Measurements from ENCODE around the gene HNF1A. TPM values are rescaled to one million over a fixed set of nuclear protein-coding genes. Genes with fewer than 3 reads are reported as not detected.
"Not testable (repeated sequence)": the region's sequence is repeated elsewhere in the genome, so short reads cannot be mapped to it uniquely, and the experiment has no call there.

Gene HNF1A, protein sequence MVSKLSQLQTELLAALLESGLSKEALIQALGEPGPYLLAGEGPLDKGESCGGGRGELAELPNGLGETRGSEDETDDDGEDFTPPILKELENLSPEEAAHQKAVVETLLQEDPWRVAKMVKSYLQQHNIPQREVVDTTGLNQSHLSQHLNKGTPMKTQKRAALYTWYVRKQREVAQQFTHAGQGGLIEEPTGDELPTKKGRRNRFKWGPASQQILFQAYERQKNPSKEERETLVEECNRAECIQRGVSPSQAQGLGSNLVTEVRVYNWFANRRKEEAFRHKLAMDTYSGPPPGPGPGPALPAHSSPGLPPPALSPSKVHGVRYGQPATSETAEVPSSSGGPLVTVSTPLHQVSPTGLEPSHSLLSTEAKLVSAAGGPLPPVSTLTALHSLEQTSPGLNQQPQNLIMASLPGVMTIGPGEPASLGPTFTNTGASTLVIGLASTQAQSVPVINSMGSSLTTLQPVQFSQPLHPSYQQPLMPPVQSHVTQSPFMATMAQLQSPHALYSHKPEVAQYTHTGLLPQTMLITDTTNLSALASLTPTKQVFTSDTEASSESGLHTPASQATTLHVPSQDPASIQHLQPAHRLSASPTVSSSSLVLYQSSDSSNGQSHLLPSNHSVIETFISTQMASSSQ
- total RNA-seq (2014; rRNA removed; shearing (Covaris generic)) = not detected in 2 replicates
- 0.03 TPM in 1 of 2 replicates, not detected in the other for polyA plus RNA-seq (2015; cell fraction: cytosol; rRNA removed)
- polyA plus RNA-seq (2015; cell fraction: nucleus; rRNA removed) = not detected in 2 replicates

- no peak for DNase-seq (ENCODE audit: low read depth)
Measured at GRCh38 chr12:120978296-120979219, at the start of gene HNF1A. Gene HNF1A (plus strand): TSS chr12:120978543. CDS start chr12:120978769, 226 bp downstream.

DNA sequence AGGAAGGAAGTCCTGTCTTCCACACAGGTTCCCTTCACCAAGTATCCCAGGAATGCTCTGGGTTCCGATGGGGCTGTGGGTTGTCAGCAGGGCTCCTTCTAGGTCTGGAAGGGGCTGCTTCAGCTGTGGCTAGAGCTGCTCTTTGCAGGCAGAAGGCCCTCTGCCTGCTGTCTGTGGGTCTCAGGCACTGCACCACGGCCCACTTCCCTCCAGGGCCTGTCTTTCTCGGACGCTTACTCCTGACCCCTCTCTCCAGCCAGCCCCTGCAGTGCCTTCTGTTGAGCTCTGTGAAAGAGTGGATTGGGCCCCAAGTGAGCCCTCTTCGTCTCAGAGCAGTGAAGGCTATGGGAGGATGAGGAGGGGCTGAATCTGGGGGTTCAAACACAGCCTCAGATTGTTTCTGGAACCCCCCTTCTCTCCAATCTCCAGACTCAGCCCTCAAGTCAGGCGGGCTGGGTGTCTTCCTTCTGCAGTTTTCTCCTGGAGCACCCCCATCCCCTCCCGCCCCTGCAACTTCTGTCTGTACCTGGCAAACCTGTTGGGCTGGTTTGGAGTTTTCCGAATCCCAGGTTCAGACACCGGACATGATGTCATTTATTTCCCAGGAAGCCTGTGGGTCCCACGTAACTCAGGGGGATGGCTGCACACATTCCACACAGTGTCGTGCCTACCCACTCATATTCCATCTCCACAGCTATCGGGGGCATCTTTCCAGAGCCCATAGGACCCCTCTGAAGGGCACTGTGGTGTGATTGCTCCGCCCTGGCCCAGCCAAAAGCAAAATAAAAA is 49.3 kb upstream of the HNF1A start:
- DNase-seq (ENCODE audit: low read depth) = no peak

DNA sequence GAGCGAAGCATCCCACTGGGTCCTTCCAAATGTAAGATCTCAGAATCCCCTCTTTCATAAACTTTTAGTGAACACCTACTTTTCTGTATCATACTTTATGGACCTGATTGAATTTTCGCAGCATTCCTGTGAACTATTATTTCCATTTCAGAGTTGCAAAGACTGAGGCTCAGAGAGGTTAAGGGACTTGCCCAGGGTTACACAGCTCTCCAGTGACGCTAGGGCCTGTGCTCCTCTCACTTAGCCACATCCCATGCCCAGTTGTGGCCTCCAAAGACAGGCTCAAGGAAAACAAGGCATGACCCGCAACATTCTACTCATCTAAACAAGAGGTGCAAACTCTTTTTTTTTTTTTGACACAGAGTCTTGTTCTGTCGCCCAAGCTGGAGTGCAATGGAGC is 48.3 kb upstream of the HNF1A start:
- DNase-seq (ENCODE audit: low read depth) = no peak

- DNase-seq (ENCODE audit: low read depth) = no peak
Measured at GRCh38 chr12:120932058-120932457, 46.3 kb upstream of the HNF1A start.

DNA sequence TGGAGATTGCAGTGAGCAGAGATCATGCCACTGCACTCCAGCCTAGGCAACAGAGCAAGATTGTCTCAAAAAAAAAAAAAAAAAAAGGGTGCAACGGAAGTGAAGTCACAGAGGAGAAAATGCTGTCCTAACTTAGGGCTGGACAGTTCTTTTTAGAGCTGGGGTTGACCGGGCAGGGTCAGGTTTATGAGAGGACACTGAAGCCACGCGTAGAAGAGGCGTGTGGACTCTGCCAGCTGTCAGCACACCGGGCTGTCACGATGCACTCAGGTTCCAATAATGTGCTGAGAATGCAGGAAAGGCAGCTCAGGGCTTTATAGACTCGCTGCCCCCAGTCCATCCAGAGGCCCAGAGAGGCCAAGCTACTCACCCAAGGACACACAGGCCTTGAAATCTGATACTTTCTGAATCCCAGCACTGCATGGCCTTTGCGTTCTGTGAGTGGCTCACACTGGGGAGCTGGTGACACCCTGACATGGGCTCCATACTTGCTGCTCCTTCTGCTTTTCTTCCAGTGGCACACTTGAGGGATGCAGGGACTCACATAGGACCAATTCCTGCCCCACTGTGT is 45.3 kb upstream of the HNF1A start:
- DNase-seq (ENCODE audit: low read depth) = no peak

GRCh38 chr12:120933786-120934185 is 44.6 kb upstream of the HNF1A start:
- no peak for DNase-seq (ENCODE audit: low read depth)

GRCh38 chr12:120936197-120936596 is 42.1 kb upstream of the HNF1A start:
- no peak for DNase-seq (ENCODE audit: low read depth)

GRCh38 chr12:120938496-120938895 is 39.8 kb upstream of the HNF1A start:
- no peak for DNase-seq (ENCODE audit: low read depth)

- DNase-seq (ENCODE audit: low read depth) = no peak
Measured at GRCh38 chr12:120939523-120939922, 38.8 kb upstream of the HNF1A start.

DNA sequence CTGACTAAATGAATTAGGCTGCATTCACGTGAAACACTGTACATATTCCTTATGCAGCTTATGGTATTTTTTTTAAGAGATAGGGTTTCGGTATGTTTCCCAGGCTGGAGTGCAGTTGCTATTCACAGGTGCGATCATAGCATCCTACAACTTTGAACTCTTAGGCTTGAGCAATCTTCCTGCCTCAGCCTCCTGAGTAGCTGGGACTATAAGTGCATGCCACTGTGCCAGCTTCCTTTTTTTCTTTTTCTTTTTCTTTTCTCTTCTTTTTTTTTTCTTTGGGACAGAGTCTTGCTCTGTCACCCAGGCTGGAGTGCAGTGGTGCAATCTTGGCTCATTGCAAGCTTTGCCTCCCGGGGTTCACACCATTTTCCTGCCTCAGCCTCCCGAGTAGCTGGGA is 38.3 kb upstream of the HNF1A start:
- DNase-seq (ENCODE audit: low read depth) = no peak

- peak; percentile 25 for DNase-seq (ENCODE audit: low read depth)
Measured at GRCh38 chr12:120940799-120941198, 37.5 kb upstream of the HNF1A start.

DNA sequence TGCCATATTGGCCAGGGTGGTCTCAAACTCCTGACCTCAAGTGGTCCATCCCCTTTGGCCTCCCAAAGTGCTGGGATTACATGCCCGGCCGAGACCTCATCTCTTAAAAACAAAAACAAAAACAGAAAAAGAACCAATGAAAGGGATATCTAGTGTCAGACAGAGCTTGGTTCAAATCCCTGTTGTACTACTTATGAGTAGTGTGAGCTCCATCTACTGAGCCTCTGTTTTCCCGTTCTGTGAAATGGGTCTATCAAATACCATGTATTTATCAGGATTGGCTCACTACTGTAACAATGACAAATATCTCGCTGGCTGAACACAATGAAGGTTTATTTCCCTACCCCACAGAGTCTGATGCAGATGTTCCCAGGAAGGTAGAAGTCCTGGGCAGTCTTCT is 36.9 kb upstream of the HNF1A start:
- no peak for DNase-seq (ENCODE audit: low read depth)

- DNase-seq (ENCODE audit: low read depth) = no peak
Measured at GRCh38 chr12:120941846-120942405, 36.4 kb upstream of the HNF1A start.

DNA sequence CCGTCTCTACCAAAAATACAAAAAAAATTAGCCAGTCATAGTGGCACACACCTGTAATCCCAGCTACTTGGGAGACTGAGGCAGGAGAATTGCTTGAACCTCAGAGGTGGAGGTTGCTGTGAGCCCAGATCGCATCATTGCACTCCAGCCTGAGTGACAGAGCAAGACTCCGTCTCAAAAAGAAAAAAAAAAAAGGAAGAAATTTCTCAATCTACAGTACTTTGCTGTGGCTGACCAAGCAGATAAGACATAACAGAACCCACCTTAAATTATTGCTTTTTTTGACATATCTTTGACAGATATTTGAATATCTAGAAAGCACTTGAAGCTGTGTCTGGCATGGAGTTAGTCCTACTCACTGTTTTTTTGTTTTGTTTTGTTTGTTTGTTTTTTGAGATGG is 34.9 kb upstream of the HNF1A start:
- no peak for DNase-seq (ENCODE audit: low read depth)

- peak; percentile 45 for DNase-seq (ENCODE audit: low read depth)
Measured at GRCh38 chr12:120944645-120945217, 33.6 kb upstream of the HNF1A start.

DNA sequence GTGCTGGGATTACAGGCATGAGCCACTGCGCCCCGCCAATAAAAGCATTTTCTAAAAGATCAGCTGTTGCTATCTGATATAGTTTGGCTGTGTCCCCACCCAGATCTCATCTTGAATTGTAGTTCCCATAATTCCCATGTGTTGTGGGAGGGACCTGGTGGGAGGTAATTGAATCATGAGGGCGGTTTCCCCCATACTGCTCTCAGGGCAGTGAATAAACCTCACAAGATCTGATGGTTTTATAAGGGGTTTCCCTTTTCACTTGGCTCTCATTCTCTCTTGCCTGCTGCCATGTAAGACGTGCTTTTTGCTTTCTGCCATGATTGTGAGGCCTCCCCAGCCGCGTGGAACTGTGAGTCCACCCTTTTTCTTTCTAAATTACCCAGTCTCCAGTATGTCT is 32.8 kb upstream of the HNF1A start:
- not testable (repeated sequence) for DNase-seq (ENCODE audit: low read depth)

DNA sequence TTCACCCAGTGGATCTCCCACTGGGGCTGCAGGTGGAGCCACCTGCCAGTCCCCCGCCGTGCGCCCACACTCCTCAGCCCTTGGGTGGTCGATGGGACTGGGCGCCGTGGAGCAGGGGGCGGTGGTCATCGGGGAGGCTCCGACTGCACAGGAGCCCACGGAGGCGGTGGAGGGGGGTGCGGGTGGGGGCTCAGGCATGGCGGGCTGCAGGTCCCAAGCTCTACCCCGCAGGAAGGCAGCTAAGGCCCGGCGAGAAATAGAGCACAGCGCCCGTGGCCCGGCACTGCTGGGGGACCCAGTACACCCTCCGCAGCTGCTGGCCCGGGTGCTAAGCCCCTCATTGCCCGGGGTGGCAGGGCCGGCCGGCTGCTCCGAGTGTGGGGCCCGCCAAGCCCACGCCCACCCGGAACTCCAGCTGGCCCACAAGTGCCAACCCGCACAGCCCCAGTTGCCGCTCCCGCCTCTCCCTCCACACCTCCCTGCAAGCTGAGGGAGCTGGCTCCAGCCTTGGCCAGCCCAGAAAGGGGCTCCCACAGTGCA is 28.0 kb upstream of the HNF1A start:
- not testable (repeated sequence) for DNase-seq (ENCODE audit: low read depth)

- no peak for DNase-seq (ENCODE audit: low read depth)
Measured at GRCh38 chr12:120950807-120951206, 27.5 kb upstream of the HNF1A start.

DNA sequence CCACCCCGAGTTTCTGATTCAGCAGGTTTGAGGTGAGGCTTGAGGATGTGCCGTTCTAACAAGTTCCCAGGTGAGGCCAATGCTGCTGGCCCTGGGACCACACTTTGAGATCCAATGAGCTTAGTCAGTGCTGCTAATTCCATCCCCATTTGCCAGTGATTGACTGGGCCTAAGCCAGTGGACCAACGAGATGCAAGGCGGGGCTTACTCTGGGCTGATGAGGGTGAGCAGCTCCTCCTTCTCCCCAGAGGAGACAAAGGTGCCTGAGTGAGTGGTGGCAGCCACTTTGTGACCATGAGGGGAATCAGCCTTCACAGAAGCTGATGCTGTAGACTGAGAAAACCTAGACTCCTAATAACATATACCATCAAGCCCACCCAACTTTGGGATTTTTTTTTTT is 23.1 kb upstream of the HNF1A start:
- DNase-seq (ENCODE audit: low read depth) = no peak

Measured in HT1080 (cell line).